Neuron (in vitro differentiated cells): ENCODE data around the gene DHX9.

ENCODE experiments used
- H2AFZ ChIP-seq: one replicate; pipeline ENCODE4 v1.6.1; 2013; ENCODE audit warnings: low read depth, mild to moderate bottlenecking, inconsistent platforms, low read length, moderate library complexity
- H3K27me3 ChIP-seq: one replicate; pipeline ENCODE4 v1.6.1; 2013; ENCODE audit warnings: low read length; ENCODE audit not compliant: insufficient read depth
- H3K36me3 ChIP-seq: one replicate; pipeline ENCODE4 v1.6.1; 2013; ENCODE audit warnings: low read length; ENCODE audit not compliant: insufficient read depth
- H3K4me1 ChIP-seq: one replicate; pipeline ENCODE4 v1.6.1; 2013; ENCODE audit warnings: low read length; ENCODE audit not compliant: insufficient read depth
- H3K4me3 ChIP-seq: 2 replicates; pipeline ENCODE4 v1.5.1; 2013; ENCODE audit warnings: mild to moderate bottlenecking, low read length, moderate library complexity
- H3K9me3 ChIP-seq: one replicate; pipeline ENCODE4 v1.6.1; 2013; ENCODE audit warnings: low read length

DHX9 gene

DNA sequence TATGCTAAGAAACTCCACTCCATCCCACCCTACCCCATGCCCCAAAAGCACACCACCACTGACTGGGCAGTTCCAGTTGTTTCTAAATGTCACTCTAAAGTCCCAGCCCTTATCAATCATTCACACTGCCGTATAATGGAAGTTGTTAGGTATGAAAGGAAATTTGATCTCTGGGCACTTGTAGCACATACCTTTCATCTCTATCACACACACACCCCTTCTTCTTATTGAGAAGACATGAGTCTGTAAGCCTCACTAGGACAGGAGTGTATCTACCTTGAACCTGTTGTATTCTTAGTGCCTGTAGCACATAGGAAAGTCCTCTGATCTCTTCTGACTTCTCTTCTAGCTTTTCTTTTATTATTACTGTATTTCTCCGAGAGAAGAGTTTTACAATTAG, 22.3 kb upstream of the DHX9 start:
- no peak overlapping the region for H2AFZ ChIP-seq
- H3K36me3 ChIP-seq, result no peaks in the 10 kb centered on the region
- no peaks in the 10 kb centered on the region for H3K27me3 ChIP-seq
- peaks cover 3% of the 10 kb centered on the region for H3K4me1 ChIP-seq
- H3K4me3 ChIP-seq, result no peak overlapping the region
- H3K9me3 ChIP-seq, result no peaks in the 10 kb centered on the region

DNA sequence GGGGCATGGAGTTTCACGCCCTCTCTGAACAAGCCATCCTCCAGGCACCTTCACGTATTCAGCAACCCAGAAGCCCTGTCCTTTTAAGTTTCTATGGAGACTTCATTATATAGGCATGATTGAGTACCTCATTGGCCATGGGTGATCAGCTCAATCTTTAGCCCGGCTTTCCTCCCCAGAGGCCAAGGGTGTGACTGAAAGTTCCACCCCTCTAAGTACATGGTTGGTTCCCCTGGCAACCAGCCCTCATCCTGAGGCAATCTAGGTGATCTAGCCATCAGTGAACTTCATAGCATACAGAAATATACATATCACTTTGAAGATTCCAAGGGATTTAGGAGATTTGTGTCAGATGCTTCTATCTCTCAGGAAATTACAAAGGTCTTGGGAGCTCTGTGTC, 21.3 kb upstream of the DHX9 start:
- Histone ChIP-seq H3K9me3 (no peaks in the 10 kb centered on the region), H2AFZ (no peak overlapping the region), H3K36me3 (no peaks in the 10 kb centered on the region), H3K4me3 (no peak overlapping the region), H3K27me3 (no peaks in the 10 kb centered on the region), H3K4me1 (peaks cover 3% of the 10 kb centered on the region)

- no peaks in the 10 kb centered on the region for H3K27me3 ChIP-seq
- no peaks in the 10 kb centered on the region for H3K9me3 ChIP-seq
- no peak overlapping the region for H3K4me3 ChIP-seq
- no peaks in the 10 kb centered on the region for H3K36me3 ChIP-seq
- no peaks in the 10 kb centered on the region for H3K4me1 ChIP-seq
- no peak overlapping the region for H2AFZ ChIP-seq
These were observed 15.9 kb upstream of the DHX9 start for GRCh38 chr1:182823220-182823619.

- no peaks in the 10 kb centered on the region for H3K27me3 ChIP-seq
- H3K36me3 ChIP-seq, result no peaks in the 10 kb centered on the region
- no peak overlapping the region for H2AFZ ChIP-seq
These were observed 12.3 kb upstream of the DHX9 start for GRCh38 chr1:182826892-182827291.

DNA sequence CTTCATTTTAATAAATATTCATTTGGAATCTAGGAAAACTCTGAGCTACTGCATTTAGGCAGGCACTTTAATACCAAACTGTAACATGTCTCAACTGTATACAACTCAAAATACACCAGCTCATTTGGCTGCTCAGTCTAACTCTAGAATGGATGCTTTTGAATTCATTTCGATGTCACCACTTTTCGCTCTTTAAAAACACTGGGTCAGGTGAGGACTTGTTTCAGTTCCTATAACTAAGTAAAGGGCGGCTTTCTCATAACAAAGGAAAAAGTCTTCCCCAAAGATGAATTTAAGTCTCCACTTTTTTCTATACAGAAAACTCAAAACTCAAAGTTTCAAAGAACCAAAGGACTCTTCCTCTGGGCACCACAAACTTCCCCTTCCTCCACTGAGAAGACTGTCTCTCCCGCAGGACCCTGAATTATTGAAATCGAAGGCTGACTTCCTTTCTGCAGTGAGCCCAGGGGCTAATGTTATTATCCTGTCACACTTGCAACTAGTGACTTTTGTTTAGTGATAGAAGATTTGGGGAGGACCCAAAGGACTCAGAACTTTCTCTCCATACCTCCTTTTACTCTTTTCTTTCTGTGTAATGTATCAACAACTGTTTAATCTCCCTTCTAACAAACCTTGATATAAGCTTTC, 9.7 kb upstream of the DHX9 start:
- H3K27me3 ChIP-seq, result no peaks in the 10 kb centered on the region
- H3K4me3 ChIP-seq, result no peak overlapping the region
- no peaks in the 10 kb centered on the region for H3K9me3 ChIP-seq
- peaks cover 11% of the 10 kb centered on the region for H3K4me1 ChIP-seq
- H3K36me3 ChIP-seq, result no peaks in the 10 kb centered on the region
- no peak overlapping the region for H2AFZ ChIP-seq

More at GRCh38 chr1:182826892-182827291, 12.3 kb upstream of the DHX9 start:
- H3K4me1 ChIP-seq, result no peaks in the 10 kb centered on the region
- no peak overlapping the region for H3K4me3 ChIP-seq
- H3K9me3 ChIP-seq, result no peaks in the 10 kb centered on the region

- Histone ChIP-seq H3K36me3 (no peaks in the 10 kb centered on the region), H3K4me3 (no peak overlapping the region), H3K9me3 (no peaks in the 10 kb centered on the region), H3K27me3 (no peaks in the 10 kb centered on the region), H3K4me1 (peaks cover 23% of the 10 kb centered on the region), H2AFZ (no peak overlapping the region)
These were observed 5.9 kb upstream of the DHX9 start for GRCh38 chr1:182833271-182833670.

DNA sequence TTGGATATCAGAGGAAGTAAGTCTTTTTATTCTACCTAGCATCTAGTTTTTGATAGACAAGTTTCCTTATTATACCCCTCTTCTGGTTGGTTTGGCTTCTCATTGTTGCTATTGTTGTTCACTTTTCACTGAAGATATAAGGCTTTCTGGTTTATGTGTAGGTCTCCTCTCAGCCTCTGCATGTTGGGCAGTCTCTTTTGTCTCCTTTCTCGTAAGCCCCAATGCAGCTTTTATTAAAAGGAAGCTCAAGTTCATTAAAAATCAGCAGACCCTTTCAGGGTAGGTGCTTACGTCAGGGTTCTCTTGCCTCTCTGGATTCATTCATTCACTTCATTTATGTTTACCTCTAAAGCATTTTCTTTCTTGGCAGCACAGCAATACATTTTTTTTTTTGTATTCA, 4.8 kb upstream of the DHX9 start:
- H3K27me3 ChIP-seq, result no peaks in the 10 kb centered on the region

GRCh38 chr1:182835806-182836205, 3.3 kb upstream of the DHX9 start:
- Histone ChIP-seq H3K36me3 (peaks cover 3% of the 10 kb centered on the region), H3K4me3 (no peak overlapping the region), H3K9me3 (no peaks in the 10 kb centered on the region), H3K4me1 (peaks cover 31% of the 10 kb centered on the region), H3K27me3 (no peaks in the 10 kb centered on the region), H2AFZ (no peak overlapping the region)

More for the DNA sequence above, 4.8 kb upstream of the DHX9 start:
- Histone ChIP-seq H3K4me3 (no peak overlapping the region), H3K36me3 (no peaks in the 10 kb centered on the region), H3K9me3 (no peaks in the 10 kb centered on the region), H3K4me1 (peaks cover 27% of the 10 kb centered on the region), H2AFZ (no peak overlapping the region)

- H2AFZ ChIP-seq, result no peak overlapping the region
- H3K9me3 ChIP-seq, result no peaks in the 10 kb centered on the region
- peaks cover 45% of the 10 kb centered on the region for H3K36me3 ChIP-seq
- peak overlapping the region; percentile 96 for H3K4me3 ChIP-seq
- H3K4me1 ChIP-seq, result peaks cover 26% of the 10 kb centered on the region
- H3K27me3 ChIP-seq, result no peaks in the 10 kb centered on the region
These were observed 2.3 kb downstream of the DHX9 start for GRCh38 chr1:182841368-182841988.

- Histone ChIP-seq H3K9me3 (no peaks in the 10 kb centered on the region), H3K27me3 (no peaks in the 10 kb centered on the region), H3K4me3 (peak overlapping the region; percentile 96), H2AFZ (no peak overlapping the region), H3K36me3 (peaks cover 53% of the 10 kb centered on the region), H3K4me1 (peaks cover 26% of the 10 kb centered on the region)
These were observed 3.1 kb downstream of the DHX9 start for GRCh38 chr1:182842265-182842664.

DNA sequence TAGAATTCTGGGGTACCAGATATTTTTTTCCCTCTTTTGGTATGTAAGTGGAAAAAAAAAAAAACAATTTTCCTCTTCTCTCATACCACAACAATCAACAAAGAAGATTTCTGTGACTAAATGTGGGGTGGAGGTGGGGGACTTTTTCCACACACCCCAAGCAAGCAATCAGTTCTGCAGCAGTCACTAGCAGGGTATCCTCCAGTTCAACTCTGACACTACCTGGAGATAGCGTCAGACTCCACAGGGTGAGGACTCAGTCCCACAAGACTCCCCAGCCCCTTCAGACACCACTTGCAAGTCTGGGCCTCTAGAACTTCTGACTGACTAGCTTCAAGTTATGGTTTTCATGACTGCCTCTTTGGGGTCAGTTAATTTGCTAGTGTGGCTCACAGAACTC, 6.2 kb downstream of the DHX9 start:
- H3K4me1 ChIP-seq, result peaks cover 21% of the 10 kb centered on the region
- H3K36me3 ChIP-seq, result peaks cover 83% of the 10 kb centered on the region
- H3K4me3 ChIP-seq, result no peak overlapping the region
- H3K9me3 ChIP-seq, result no peaks in the 10 kb centered on the region
- H3K27me3 ChIP-seq, result no peaks in the 10 kb centered on the region
- no peak overlapping the region for H2AFZ ChIP-seq

- no peak overlapping the region for H3K4me3 ChIP-seq
- no peaks in the 10 kb centered on the region for H3K27me3 ChIP-seq
- no peak overlapping the region for H2AFZ ChIP-seq
- peaks cover 85% of the 10 kb centered on the region for H3K36me3 ChIP-seq
- no peaks in the 10 kb centered on the region for H3K9me3 ChIP-seq
- peaks cover 16% of the 10 kb centered on the region for H3K4me1 ChIP-seq
These were observed 6.7 kb downstream of the DHX9 start for GRCh38 chr1:182845894-182846293.

DNA sequence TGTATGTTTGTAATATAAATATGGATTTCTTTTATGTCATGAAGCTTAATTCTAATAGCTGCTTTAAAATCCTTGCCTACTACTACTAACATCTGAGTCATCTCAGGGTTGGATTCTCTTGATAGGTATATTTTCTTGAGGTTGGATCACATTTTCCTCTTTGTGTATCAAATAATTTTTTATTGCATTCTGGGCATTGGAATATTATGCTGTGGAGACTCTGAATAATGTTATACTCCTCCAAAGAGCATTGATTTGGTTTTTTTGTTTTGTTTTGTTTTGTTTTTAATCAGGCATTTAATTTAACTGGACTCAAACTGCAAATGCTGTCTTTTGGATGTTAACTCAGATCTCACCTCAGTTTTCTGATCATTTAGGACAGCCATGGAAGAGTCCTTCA, 8.0 kb downstream of the DHX9 start:
- Histone ChIP-seq H3K4me1 (peaks cover 4% of the 10 kb centered on the region), H2AFZ (no peak overlapping the region), H3K4me3 (no peak overlapping the region), H3K27me3 (no peaks in the 10 kb centered on the region), H3K9me3 (no peaks in the 10 kb centered on the region), H3K36me3 (peaks cover 97% of the 10 kb centered on the region)

DNA sequence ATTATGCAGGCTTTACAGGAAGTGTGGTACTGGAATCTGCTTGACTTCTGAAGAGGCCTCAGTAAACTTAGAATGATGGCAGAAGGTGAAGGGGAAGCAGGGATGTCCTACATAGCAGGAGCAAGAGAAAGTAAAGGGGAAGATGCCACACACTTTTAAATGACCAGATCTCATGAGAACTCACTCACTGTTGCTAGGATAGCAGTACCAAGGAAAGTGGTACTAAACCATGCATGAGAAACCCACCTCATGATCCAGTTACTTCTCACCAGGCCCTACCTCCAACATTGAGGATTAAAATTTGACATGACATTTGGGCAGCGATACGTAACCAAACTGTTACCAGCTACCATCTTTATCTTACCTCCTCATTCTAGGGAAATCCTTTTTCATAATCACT, 9.6 kb downstream of the DHX9 start:
- Histone ChIP-seq H3K9me3 (no peaks in the 10 kb centered on the region), H3K4me3 (no peak overlapping the region), H3K36me3 (peaks cover 99% of the 10 kb centered on the region), H3K4me1 (no peaks in the 10 kb centered on the region), H3K27me3 (no peaks in the 10 kb centered on the region), H2AFZ (no peak overlapping the region)
